Vagina (tissue), 2 donors: Measurements from ENCODE around the gene KRT4.

Experiments used
- CTCF ChIP-seq, 3 experiments: fragments of 450-650 bp in 2 of 3; fragments of 200-600 bp in 1 of 3; sonication (generic) in 1 of 3; IDR thresholded peaks; one replicate each; pipeline ENCODE4 v1.5.1; 2017 to 2019; ENCODE audit warnings: antibody characterized with exemption in 3 of 3, mild to moderate bottlenecking in 2 of 3, moderate library complexity in 2 of 3
- POLR2A ChIP-seq, 2 donors: fragments of 450-650 bp; IDR thresholded peaks; one replicate each; pipeline ENCODE4 v1.6.1; 2017; ENCODE audit warnings: antibody characterized with exemption in 2 of 2, mild to moderate bottlenecking in 2 of 2, moderate library complexity in 2 of 2
- POLR2AphosphoS5 ChIP-seq, 2 donors: sonication (generic); formaldehyde crosslinking; IDR thresholded peaks; one replicate each; pipeline ENCODE4 v1.9.0; 2017; ENCODE audit warnings: antibody characterized with exemption in 2 of 2, mild to moderate bottlenecking in 2 of 2, low read depth in 1 of 2; ENCODE audit not compliant: insufficient read depth in 1 of 2

- no peak for TF ChIP-seq POLR2A (IDR thresholded peaks at IDR 0.05)
- no peak for TF ChIP-seq CTCF (IDR thresholded peaks at IDR 0.05)
- TF ChIP-seq POLR2AphosphoS5 (IDR thresholded peaks at IDR 0.05; ENCODE audit: insufficient read depth in 1 of 2, low read depth in 1 of 2) = no peak
Measured at GRCh38 chr12:52833922-52834726, 20.2 kb upstream of the KRT4 start, which contains the start of gene KRT79.
